HEK293 (cell line): ENCODE results near the gene USP24.

ENCODE experiments used
- MYNN ChIP-seq: fragments of 450-650 bp; formaldehyde crosslinking; IDR thresholded peaks from 2 replicates; pipeline ENCODE4 v1.5.1; 2016; ENCODE audit warnings: missing biosample characterization, missing genetic modification characterization, borderline replicate concordance
- ZBTB17 ChIP-seq: fragments of 450-650 bp; formaldehyde crosslinking; IDR thresholded peaks from 2 replicates; pipeline ENCODE4 v1.5.1; 2016; ENCODE audit warnings: missing biosample characterization, missing genetic modification characterization
- ZNF274 ChIP-seq, 2 experiments: fragments of 200-500 bp in 1 of 2; fragments of 450-650 bp in 1 of 2; sonication (Bioruptor generic) in 1 of 2; formaldehyde crosslinking in 1 of 2; IDR thresholded peaks; 2 replicates each; pipeline versions ENCODE4 v1.5.1 to v1.6.1; 2014 to 2016; ENCODE audit warnings: borderline replicate concordance in 1 of 2, inconsistent platforms in 1 of 2, low read length in 1 of 2, missing biosample characterization in 1 of 2, missing genetic modification characterization in 1 of 2
- ZNF398 ChIP-seq: fragments of 450-650 bp; formaldehyde crosslinking; IDR thresholded peaks from 2 replicates; pipeline ENCODE4 v1.5.1; 2017; ENCODE audit warnings: missing biosample characterization, missing genetic modification characterization

DNA sequence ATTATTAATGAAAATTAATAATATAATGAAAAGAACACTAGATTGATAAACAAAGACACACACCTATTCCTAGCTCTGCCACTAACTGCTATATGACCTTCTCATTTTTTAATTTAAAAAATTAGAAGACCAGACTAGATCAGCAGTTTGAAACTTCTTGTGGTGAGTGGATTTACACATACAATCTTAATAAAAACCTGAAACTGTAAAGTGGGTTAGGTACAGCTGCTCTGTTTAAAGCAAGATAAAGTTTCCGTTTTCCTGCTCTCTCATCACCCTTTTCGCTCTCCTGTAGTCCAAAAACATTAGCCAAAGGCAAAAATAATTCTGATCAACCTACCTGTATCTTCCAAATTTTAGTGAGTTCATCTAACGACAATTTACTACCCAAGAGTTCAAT is 58.6 kb downstream of the USP24 start:
- TF ChIP-seq ZBTB17: no peak
- TF ChIP-seq ZNF398 (tag by site-specific recombination): no peak
- no peak for TF ChIP-seq ZNF274 (IDR thresholded peaks at IDR 0.05; ENCODE audit: low read length)
- TF ChIP-seq ZNF274 (tag by site-specific recombination; IDR thresholded peaks at IDR 0.05; ENCODE audit: borderline replicate concordance): no peak
- TF ChIP-seq MYNN: no peak
